ENCODE measurements around the gene FAHD2B. TPM values are rescaled to one million over a fixed set of nuclear protein-coding genes. Genes with fewer than 3 reads are reported as not detected.
"Not testable (repeated sequence)": the region's sequence is repeated elsewhere in the genome, so short reads cannot be mapped to it uniquely, and the experiment has no call there.

FAHD2B gene
- total RNA-seq, 1 donor from 2014 or later: 22.0 TPM

GRCh38 chr2:97068722-97069121, 26.0 kb downstream of the FAHD2B start:
- intact Hi-C loops (cut with micrococcal nuclease): not testable (repeated sequence)

GRCh38 chr2:97068074-97068473, 26.6 kb downstream of the FAHD2B start:
- intact Hi-C loops (cut with micrococcal nuclease): no loop called here

- intact Hi-C loops (cut with micrococcal nuclease): no loop called here
Observed at GRCh38 chr2:97067279-97068004, 27.2 kb downstream of the FAHD2B start.

GRCh38 chr2:97066030-97066429, 28.7 kb downstream of the FAHD2B start:
- intact Hi-C loops (cut with micrococcal nuclease): not testable (repeated sequence)

GRCh38 chr2:97062020-97062419, 32.7 kb downstream of the FAHD2B start:
- intact Hi-C loops (cut with micrococcal nuclease): not testable (repeated sequence)

- intact Hi-C loops (cut with micrococcal nuclease): not testable (repeated sequence)
Observed at GRCh38 chr2:97059782-97060181, 34.9 kb downstream of the FAHD2B start.

- intact Hi-C loops (cut with micrococcal nuclease): not testable (repeated sequence)
Observed at GRCh38 chr2:97056150-97056549, 38.5 kb downstream of the FAHD2B start.

- intact Hi-C loops (cut with micrococcal nuclease): not testable (repeated sequence)
Observed at GRCh38 chr2:97050032-97050431, 44.6 kb downstream of the FAHD2B start.

- intact Hi-C loops (cut with micrococcal nuclease): not testable (repeated sequence)
Observed at GRCh38 chr2:97048448-97048847, 46.2 kb downstream of the FAHD2B start.

- intact Hi-C loops (cut with micrococcal nuclease): not testable (repeated sequence)
Observed at GRCh38 chr2:97046676-97047075, 48.0 kb downstream of the FAHD2B start.

GRCh38 chr2:97045895-97046499, 48.7 kb downstream of the FAHD2B start:
- intact Hi-C loops (cut with micrococcal nuclease): not testable (repeated sequence)

Other genes starting within 250 kb of the FAHD2B start
- gene ANKRD39, start 236.9 kb downstream of the FAHD2B start, total RNA-seq: 36.4 and 38.0 TPM in 2 replicates
- 27.4 and 29.7 TPM in 2 replicates for gene SEMA4C, start 224.8 kb downstream of the FAHD2B start, total RNA-seq
- 0.34 and 0.61 TPM in 2 replicates for gene FAM178B, start 108.3 kb downstream of the FAHD2B start, total RNA-seq
- gene ANKRD36, start 18.3 kb upstream of the FAHD2B start, total RNA-seq: 64.9 and 66.5 TPM in 2 replicates

Measured in T-helper 2 cell treated with Interferon-gamma antibody and Interleukin-4, amounts not matched to agents 100 ng/mL and 5 ng/mL, for 36 hours (primary cell).